Measurements from ENCODE around the gene UTS2R. TPM values are rescaled to one million over a fixed set of nuclear protein-coding genes. Genes with fewer than 3 reads are reported as not detected.

The UTS2R gene
- polyA plus RNA-seq, 1 donor, result 0.04 TPM

- Histone ChIP-seq H3K36me3 (ENCODE audit: control insufficient read depth, insufficient read depth, low read length) (no peaks in the 10 kb centered on the region), H3K27me3 (ENCODE audit: control insufficient read depth, insufficient read depth, low read length) (peaks cover 32% of the 10 kb centered on the region), H3K4me3 (ENCODE audit: low read length) (no peak overlapping the region), H3K27ac (ENCODE audit: low read length) (no peak overlapping the region), H3K9me3 (ENCODE audit: control insufficient read depth, low read depth, low read length) (peaks cover 18% of the 10 kb centered on the region), H3K4me1 (ENCODE audit: control insufficient read depth, insufficient read depth, low read length) (peaks cover 57% of the 10 kb centered on the region)
- peak in 1 of 2 donors; percentile 66 for DNase-seq
- no CpG with 5 or more reads among the region's 16 CpGs for WGBS (ENCODE audit: insufficient coverage, low lambda C conversion rate)
Measured at GRCh38 chr17:82334622-82335394, 36.8 kb upstream of the UTS2R start.

GRCh38 chr17:82338858-82339633 is 32.5 kb upstream of the UTS2R start:
- Histone ChIP-seq H3K27ac (ENCODE audit: low read length) (peak overlapping the region; percentile 61), H3K4me1 (ENCODE audit: control insufficient read depth, insufficient read depth, low read length) (peaks cover 27% of the 10 kb centered on the region), H3K9me3 (ENCODE audit: control insufficient read depth, low read depth, low read length) (peaks cover 12% of the 10 kb centered on the region), H3K27me3 (ENCODE audit: control insufficient read depth, insufficient read depth, low read length) (peaks cover 13% of the 10 kb centered on the region), H3K36me3 (ENCODE audit: control insufficient read depth, insufficient read depth, low read length) (no peaks in the 10 kb centered on the region), H3K4me3 (ENCODE audit: low read length) (peak overlapping the region; percentile 29)
- WGBS (ENCODE audit: insufficient coverage, low lambda C conversion rate), result 40% methylated on average over 1 of the region's 29 CpGs
- DNase-seq, result peak; percentile 82 to 90

GRCh38 chr17:82339634-82340580 is 31.7 kb upstream of the UTS2R start:
- no peaks in the 10 kb centered on the region for H3K36me3 ChIP-seq (ENCODE audit: control insufficient read depth, insufficient read depth, low read length)
- peak overlapping the region; percentile 29 for H3K4me3 ChIP-seq (ENCODE audit: low read length)
- no CpG with 5 or more reads among the region's 10 CpGs for WGBS (ENCODE audit: insufficient coverage, low lambda C conversion rate)
- peaks cover 18% of the 10 kb centered on the region for H3K4me1 ChIP-seq (ENCODE audit: control insufficient read depth, insufficient read depth, low read length)
- peaks cover 5% of the 10 kb centered on the region for H3K27me3 ChIP-seq (ENCODE audit: control insufficient read depth, insufficient read depth, low read length)
- peaks cover 9% of the 10 kb centered on the region for H3K9me3 ChIP-seq (ENCODE audit: control insufficient read depth, low read depth, low read length)
- DNase-seq, result no peak
- peak overlapping the region; percentile 61 for H3K27ac ChIP-seq (ENCODE audit: low read length)

DNA sequence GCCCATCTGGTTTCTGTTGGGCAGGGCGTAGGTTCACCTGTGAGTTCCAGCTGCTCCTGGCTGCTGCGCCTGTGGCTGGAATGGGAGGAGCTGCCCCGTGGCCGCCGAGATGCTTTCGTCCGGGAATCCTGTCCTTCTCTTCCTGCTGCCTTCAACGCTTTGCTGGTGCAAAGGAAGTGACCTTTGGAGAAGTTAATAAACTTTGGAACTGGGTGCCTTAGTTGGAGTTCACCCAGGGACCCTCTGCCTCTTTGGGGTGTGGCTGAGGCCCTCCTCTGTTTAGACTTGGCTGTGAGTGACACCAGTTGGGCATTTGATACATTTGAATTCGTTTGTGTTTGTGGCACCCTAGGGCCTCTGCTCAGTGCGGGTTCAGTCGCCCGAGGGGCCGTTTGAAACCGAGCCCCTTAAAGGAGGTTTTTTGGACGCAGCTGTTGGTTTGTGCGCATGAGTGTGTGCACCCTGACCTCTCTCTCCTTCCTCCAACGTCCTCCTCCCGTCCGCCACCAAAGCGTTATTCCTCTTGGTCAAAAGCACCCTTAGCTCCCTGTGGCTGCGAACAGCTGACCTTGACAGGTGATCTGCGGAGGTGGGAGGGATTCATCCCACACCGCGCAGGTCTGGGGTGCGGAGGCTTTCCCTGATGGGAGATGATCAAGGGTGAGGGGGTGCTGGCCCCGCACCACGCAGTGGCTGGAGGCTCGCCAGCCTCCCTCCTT is 29.0 kb upstream of the UTS2R start:
- no peak for DNase-seq
- Histone ChIP-seq H3K27me3 (ENCODE audit: control insufficient read depth, insufficient read depth, low read length) (no peaks in the 10 kb centered on the region), H3K4me3 (ENCODE audit: low read length) (no peak overlapping the region), H3K4me1 (ENCODE audit: control insufficient read depth, insufficient read depth, low read length) (peaks cover 14% of the 10 kb centered on the region), H3K27ac (ENCODE audit: low read length) (no peak overlapping the region), H3K9me3 (ENCODE audit: control insufficient read depth, low read depth, low read length) (peaks cover 11% of the 10 kb centered on the region), H3K36me3 (ENCODE audit: control insufficient read depth, insufficient read depth, low read length) (no peaks in the 10 kb centered on the region)
- WGBS (ENCODE audit: insufficient coverage, low lambda C conversion rate), result 100% methylated on average over 1 of the region's 28 CpGs

GRCh38 chr17:82343560-82343959 is 28.0 kb upstream of the UTS2R start:
- H3K27me3 ChIP-seq (ENCODE audit: control insufficient read depth, insufficient read depth, low read length), result no peaks in the 10 kb centered on the region
- H3K9me3 ChIP-seq (ENCODE audit: control insufficient read depth, low read depth, low read length), result peaks cover 11% of the 10 kb centered on the region
- whole genome bisulfite sequencing (ENCODE audit: insufficient coverage, low lambda C conversion rate), result no CpG with 5 or more reads among the region's 5 CpGs
- no peak for DNase-seq
- no peak overlapping the region for H3K27ac ChIP-seq (ENCODE audit: low read length)
- H3K4me3 ChIP-seq (ENCODE audit: low read length), result no peak overlapping the region
- H3K4me1 ChIP-seq (ENCODE audit: control insufficient read depth, insufficient read depth, low read length), result peaks cover 9% of the 10 kb centered on the region
- no peaks in the 10 kb centered on the region for H3K36me3 ChIP-seq (ENCODE audit: control insufficient read depth, insufficient read depth, low read length)

GRCh38 chr17:82344175-82344907 is 27.2 kb upstream of the UTS2R start:
- Histone ChIP-seq H3K9me3 (ENCODE audit: control insufficient read depth, low read depth, low read length) (peaks cover 11% of the 10 kb centered on the region), H3K27me3 (ENCODE audit: control insufficient read depth, insufficient read depth, low read length) (no peaks in the 10 kb centered on the region), H3K4me1 (ENCODE audit: control insufficient read depth, insufficient read depth, low read length) (peaks cover 3% of the 10 kb centered on the region), H3K4me3 (ENCODE audit: low read length) (no peak overlapping the region), H3K36me3 (ENCODE audit: control insufficient read depth, insufficient read depth, low read length) (no peaks in the 10 kb centered on the region), H3K27ac (ENCODE audit: low read length) (no peak overlapping the region)
- no peak for DNase-seq
- no CpG with 5 or more reads among the region's 24 CpGs for WGBS (ENCODE audit: insufficient coverage, low lambda C conversion rate)

DNA sequence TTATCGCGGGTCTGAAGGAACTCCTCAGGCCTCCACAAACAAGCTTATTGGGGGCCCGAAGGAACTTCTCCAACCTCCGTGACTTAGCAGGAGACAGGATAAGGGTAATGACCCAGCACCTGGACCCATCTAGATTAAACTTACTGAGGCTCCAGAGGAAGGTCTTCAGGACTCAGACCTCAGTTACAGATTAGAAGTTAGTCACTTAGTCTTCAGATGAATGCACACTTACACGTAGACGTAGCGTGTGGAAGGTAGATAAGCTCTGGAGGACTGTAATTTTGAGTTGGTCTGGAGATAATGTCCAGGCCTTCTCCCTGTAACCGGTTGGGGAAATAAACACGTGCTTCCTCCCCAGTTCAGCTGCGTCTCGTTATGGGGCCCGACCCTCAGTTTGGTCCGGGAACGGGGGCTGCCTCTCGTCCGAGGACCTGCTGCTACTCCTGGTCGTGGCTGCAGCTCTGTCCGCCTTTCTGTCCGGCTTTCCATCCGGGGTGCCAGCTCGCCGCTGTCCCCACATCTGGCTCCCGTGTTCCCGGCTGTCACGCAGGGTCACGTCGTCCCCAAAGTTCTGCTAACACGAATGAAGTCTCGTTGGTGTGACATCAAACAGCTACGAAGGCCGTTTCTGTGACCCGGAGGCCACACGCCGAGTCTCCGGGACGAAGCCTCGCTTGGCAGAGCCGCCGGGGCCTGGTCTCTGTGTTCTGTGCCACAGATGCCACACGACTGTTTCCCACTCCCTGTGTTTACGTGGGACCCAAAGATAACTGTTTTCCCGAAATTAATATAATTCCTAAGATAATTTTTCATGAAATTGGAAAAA is 26.2 kb upstream of the UTS2R start:
- H3K27ac ChIP-seq (ENCODE audit: low read length), result no peak overlapping the region
- WGBS (ENCODE audit: insufficient coverage, low lambda C conversion rate), result 80% methylated on average over 3 of the region's 42 CpGs
- DNase-seq, result no peak
- H3K27me3 ChIP-seq (ENCODE audit: control insufficient read depth, insufficient read depth, low read length), result no peaks in the 10 kb centered on the region
- no peaks in the 10 kb centered on the region for H3K4me1 ChIP-seq (ENCODE audit: control insufficient read depth, insufficient read depth, low read length)
- H3K36me3 ChIP-seq (ENCODE audit: control insufficient read depth, insufficient read depth, low read length), result no peaks in the 10 kb centered on the region
- H3K9me3 ChIP-seq (ENCODE audit: control insufficient read depth, low read depth, low read length), result peaks cover 11% of the 10 kb centered on the region
- no peak overlapping the region for H3K4me3 ChIP-seq (ENCODE audit: low read length)

- H3K36me3 ChIP-seq (ENCODE audit: control insufficient read depth, insufficient read depth, low read length), result no peaks in the 10 kb centered on the region
- 14% methylated on average over 1 of the region's 28 CpGs for WGBS (ENCODE audit: insufficient coverage, low lambda C conversion rate)
- no peak overlapping the region for H3K27ac ChIP-seq (ENCODE audit: low read length)
- no peaks in the 10 kb centered on the region for H3K27me3 ChIP-seq (ENCODE audit: control insufficient read depth, insufficient read depth, low read length)
- no peak overlapping the region for H3K4me3 ChIP-seq (ENCODE audit: low read length)
- peaks cover 11% of the 10 kb centered on the region for H3K9me3 ChIP-seq (ENCODE audit: control insufficient read depth, low read depth, low read length)
- no peaks in the 10 kb centered on the region for H3K4me1 ChIP-seq (ENCODE audit: control insufficient read depth, insufficient read depth, low read length)
- DNase-seq, result peak in 1 of 2 donors; percentile 25
Measured at GRCh38 chr17:82346342-82347300, 24.9 kb upstream of the UTS2R start.
